H1 (cell line): ENCODE measurements around the gene ADARB2. TPM values are rescaled to one million over a fixed set of nuclear protein-coding genes. Genes with fewer than 3 reads are reported as not detected.

Experiments used
- BRCA1 ChIP-seq: IDR thresholded peaks from 2 replicates; pipeline ENCODE4 v1.6.1; 2012; ENCODE audit warnings: low read depth, low read length, improper control_type of control experiment
- CREB1 ChIP-seq: IDR thresholded peaks from 2 replicates; pipeline ENCODE4 v1.6.1; 2012; ENCODE audit warnings: inconsistent platforms
- EGR1 ChIP-seq: IDR thresholded peaks from 2 replicates; pipeline ENCODE4 v1.6.1; 2011; ENCODE audit warnings: low read depth, low read length, borderline replicate concordance
- KDM4A ChIP-seq: IDR thresholded peaks from one replicate; pipeline ENCODE4 v1.7.1; 2012; ENCODE audit warnings: low read depth, mild to moderate bottlenecking, moderate library complexity, low read length, inconsistent platforms; ENCODE audit not compliant: severe bottlenecking
- RBBP5 ChIP-seq: IDR thresholded peaks from 2 replicates; pipeline ENCODE4 v1.7.1; 2012; ENCODE audit warnings: low read depth, mild to moderate bottlenecking, inconsistent platforms, low read length, moderate library complexity, borderline replicate concordance
- SIRT6 ChIP-seq: IDR thresholded peaks from one replicate; pipeline ENCODE4 v1.7.1; 2012; ENCODE audit warnings: low read length, inconsistent platforms
- SUZ12 ChIP-seq: fragments of 200-600 bp; sonication (generic); IDR thresholded peaks from 2 replicates; pipeline ENCODE4 v1.6.1; 2012; ENCODE audit warnings: mild to moderate bottlenecking, inconsistent platforms, low read length, moderate library complexity, mixed read lengths
- polyA plus RNA-seq, 7 experiments: library from polyadenylated mRNA; depleted of rRNA in 3 of 7; stranded (reverse) in 5 of 7; unstranded in 2 of 7; fragments of >200 nt in 5 of 7; fragments of 200-250 nt in 2 of 7; gene quantifications; 1 replicate in 5 of 7; 2 replicates in 1 of 7; 4 replicates in 1 of 7; pipeline versions ENCODE4 v1.2.1 to v1.2.3, GENCODE V29; 2011 to 2013; ENCODE audit warnings: missing spikeins in 2 of 7, mixed read lengths in 2 of 7
- total RNA-seq: library from RNA; stranded (reverse); fragmentation: NEBNext Ultra II Directional; extraction: Animal tissue kit (Norgen Biotek cat#: 25700); gene quantifications from 2 replicates; pipeline ENCODE4 v1.2.1, GENCODE V29; 2021
- TF ChIP-seq, protein P1 (sequence below): fragments of 300-600 bp; sonication (generic); IDR thresholded peaks from 2 replicates; pipeline ENCODE4 v1.7.1; 2012; ENCODE audit warnings: low read length, moderate library complexity, mild to moderate bottlenecking, inconsistent platforms; ENCODE audit not compliant: insufficient replicate concordance

ADARB2 gene
- total and polyA plus RNA-seq, 2 of the 8 experiments (the other 6 are each of a cell fraction or from before 2014, with no cell fraction given), result 2.2 to 2.8 TPM

DNA sequence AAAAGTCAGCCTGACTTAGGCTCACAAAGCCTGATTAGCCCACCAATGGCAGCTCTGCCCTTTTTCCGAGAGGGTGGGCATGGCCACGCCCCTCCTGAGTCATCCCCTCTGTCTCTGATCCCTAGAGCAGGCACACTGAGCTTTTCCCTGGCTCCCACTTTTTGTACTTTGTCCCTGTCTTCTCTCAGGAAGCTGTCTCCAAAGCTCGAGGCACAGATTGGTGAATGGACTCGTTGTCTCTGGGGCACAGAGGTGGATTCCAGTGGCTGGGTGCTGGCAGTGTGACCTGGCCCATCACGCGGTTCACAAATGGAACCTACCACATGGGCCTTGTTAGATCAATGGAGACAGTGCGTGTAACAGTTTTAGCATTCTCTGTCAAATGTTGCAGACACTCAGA is 367.7 kb downstream of the ADARB2 start (continued):
- TF ChIP-seq, protein P1, sequence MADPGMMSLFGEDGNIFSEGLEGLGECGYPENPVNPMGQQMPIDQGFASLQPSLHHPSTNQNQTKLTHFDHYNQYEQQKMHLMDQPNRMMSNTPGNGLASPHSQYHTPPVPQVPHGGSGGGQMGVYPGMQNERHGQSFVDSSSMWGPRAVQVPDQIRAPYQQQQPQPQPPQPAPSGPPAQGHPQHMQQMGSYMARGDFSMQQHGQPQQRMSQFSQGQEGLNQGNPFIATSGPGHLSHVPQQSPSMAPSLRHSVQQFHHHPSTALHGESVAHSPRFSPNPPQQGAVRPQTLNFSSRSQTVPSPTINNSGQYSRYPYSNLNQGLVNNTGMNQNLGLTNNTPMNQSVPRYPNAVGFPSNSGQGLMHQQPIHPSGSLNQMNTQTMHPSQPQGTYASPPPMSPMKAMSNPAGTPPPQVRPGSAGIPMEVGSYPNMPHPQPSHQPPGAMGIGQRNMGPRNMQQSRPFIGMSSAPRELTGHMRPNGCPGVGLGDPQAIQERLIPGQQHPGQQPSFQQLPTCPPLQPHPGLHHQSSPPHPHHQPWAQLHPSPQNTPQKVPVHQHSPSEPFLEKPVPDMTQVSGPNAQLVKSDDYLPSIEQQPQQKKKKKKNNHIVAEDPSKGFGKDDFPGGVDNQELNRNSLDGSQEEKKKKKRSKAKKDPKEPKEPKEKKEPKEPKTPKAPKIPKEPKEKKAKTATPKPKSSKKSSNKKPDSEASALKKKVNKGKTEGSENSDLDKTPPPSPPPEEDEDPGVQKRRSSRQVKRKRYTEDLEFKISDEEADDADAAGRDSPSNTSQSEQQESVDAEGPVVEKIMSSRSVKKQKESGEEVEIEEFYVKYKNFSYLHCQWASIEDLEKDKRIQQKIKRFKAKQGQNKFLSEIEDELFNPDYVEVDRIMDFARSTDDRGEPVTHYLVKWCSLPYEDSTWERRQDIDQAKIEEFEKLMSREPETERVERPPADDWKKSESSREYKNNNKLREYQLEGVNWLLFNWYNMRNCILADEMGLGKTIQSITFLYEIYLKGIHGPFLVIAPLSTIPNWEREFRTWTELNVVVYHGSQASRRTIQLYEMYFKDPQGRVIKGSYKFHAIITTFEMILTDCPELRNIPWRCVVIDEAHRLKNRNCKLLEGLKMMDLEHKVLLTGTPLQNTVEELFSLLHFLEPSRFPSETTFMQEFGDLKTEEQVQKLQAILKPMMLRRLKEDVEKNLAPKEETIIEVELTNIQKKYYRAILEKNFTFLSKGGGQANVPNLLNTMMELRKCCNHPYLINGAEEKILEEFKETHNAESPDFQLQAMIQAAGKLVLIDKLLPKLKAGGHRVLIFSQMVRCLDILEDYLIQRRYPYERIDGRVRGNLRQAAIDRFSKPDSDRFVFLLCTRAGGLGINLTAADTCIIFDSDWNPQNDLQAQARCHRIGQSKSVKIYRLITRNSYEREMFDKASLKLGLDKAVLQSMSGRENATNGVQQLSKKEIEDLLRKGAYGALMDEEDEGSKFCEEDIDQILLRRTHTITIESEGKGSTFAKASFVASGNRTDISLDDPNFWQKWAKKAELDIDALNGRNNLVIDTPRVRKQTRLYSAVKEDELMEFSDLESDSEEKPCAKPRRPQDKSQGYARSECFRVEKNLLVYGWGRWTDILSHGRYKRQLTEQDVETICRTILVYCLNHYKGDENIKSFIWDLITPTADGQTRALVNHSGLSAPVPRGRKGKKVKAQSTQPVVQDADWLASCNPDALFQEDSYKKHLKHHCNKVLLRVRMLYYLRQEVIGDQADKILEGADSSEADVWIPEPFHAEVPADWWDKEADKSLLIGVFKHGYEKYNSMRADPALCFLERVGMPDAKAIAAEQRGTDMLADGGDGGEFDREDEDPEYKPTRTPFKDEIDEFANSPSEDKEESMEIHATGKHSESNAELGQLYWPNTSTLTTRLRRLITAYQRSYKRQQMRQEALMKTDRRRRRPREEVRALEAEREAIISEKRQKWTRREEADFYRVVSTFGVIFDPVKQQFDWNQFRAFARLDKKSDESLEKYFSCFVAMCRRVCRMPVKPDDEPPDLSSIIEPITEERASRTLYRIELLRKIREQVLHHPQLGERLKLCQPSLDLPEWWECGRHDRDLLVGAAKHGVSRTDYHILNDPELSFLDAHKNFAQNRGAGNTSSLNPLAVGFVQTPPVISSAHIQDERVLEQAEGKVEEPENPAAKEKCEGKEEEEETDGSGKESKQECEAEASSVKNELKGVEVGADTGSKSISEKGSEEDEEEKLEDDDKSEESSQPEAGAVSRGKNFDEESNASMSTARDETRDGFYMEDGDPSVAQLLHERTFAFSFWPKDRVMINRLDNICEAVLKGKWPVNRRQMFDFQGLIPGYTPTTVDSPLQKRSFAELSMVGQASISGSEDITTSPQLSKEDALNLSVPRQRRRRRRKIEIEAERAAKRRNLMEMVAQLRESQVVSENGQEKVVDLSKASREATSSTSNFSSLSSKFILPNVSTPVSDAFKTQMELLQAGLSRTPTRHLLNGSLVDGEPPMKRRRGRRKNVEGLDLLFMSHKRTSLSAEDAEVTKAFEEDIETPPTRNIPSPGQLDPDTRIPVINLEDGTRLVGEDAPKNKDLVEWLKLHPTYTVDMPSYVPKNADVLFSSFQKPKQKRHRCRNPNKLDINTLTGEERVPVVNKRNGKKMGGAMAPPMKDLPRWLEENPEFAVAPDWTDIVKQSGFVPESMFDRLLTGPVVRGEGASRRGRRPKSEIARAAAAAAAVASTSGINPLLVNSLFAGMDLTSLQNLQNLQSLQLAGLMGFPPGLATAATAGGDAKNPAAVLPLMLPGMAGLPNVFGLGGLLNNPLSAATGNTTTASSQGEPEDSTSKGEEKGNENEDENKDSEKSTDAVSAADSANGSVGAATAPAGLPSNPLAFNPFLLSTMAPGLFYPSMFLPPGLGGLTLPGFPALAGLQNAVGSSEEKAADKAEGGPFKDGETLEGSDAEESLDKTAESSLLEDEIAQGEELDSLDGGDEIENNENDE, result no peak
- TF ChIP-seq CREB1 (no peak), RBBP5 (no peak), BRCA1 (no peak), KDM4A (no peak), SUZ12 (no peak), EGR1 (no peak), SIRT6 (no peak)
